Psoas muscle (tissue), 8 donors: ENCODE measurements around the gene R3HDM2. TPM values are rescaled to one million over a fixed set of nuclear protein-coding genes. Genes with fewer than 3 reads are reported as not detected.

Experiments used
- ATAC-seq, 4 donors: fragments of 200-7000 bp; cut with Tn5 transposase; one replicate each; pipeline ENCODE4 v1.9.1; 2020; ENCODE audit warnings: moderate library complexity in 3 of 4, mild to moderate bottlenecking in 2 of 4
- DNase-seq, 2 donors: peaks; one replicate each; pipeline ENCODE4 v3.0.0-alpha.2; 2020
- H3K27ac ChIP-seq: fragments of 200-600 bp; one replicate; pipeline ENCODE4 v1.8.0; 2022
- H3K27me3 ChIP-seq, 3 donors: fragments of 200-600 bp in 1 of 3; one replicate each; pipeline versions ENCODE4 v1.6.1 to v1.8.0; 2013 to 2022; ENCODE audit warnings: low read length in 2 of 3, mild to moderate bottlenecking in 2 of 3, moderate library complexity in 1 of 3; ENCODE audit not compliant: insufficient read depth in 3 of 3
- H3K36me3 ChIP-seq, 2 donors: fragments of 200-600 bp in 1 of 2; one replicate each; pipeline versions ENCODE4 v1.6.1 to v1.8.0; 2013 to 2022; ENCODE audit warnings: low read depth in 1 of 2, mild to moderate bottlenecking in 1 of 2, moderate library complexity in 1 of 2; ENCODE audit not compliant: insufficient read depth in 1 of 2
- H3K4me1 ChIP-seq: fragments of 200-600 bp; one replicate; pipeline ENCODE4 v1.8.0; 2022
- H3K4me3 ChIP-seq: fragments of 200-600 bp; one replicate; pipeline ENCODE4 v1.8.0; 2022; ENCODE audit warnings: mild to moderate bottlenecking
- H3K9me3 ChIP-seq: fragments of 200-600 bp; one replicate; pipeline ENCODE4 v1.8.0; 2022
- WGBS, 3 donors: extraction: QIAGEN DNeasy Blood & Tissue Kit; methylation state at CpG; one replicate each; pipeline versions ENCODE4 v1.1.6 to v1.1.7; 2013; 5-methylcytosine and 5-hydroxymethylcytosine counted together
- intact Hi-C, 2 donors: fragments of 100-400 bp; cut with DNase I; formaldehyde crosslinking; loops; one replicate each; pipeline versions ENCODE4 v1.11.0 to v1.14.2; 2022
- polyA plus RNA-seq, 3 donors: library from polyadenylated mRNA; stranded (reverse); fragments of 200-250 nt; gene quantifications; one replicate each; pipeline ENCODE4 v1.2.3, GENCODE V29; 2013
- total RNA-seq, 4 donors: library from RNA; stranded (reverse); fragmentation: NEBNext Ultra II Directional in 2 of 4; extraction: Animal tissue kit (Norgen Biotek cat#: 25700) in 2 of 4; gene quantifications; one replicate each; pipeline versions ENCODE4 v1.2.1 to v1.2.4, GENCODE V29; 2021 to 2023
- TF ChIP-seq, protein P1 (sequence below): fragments of 200-600 bp; IDR thresholded peaks from one replicate; pipeline ENCODE4 v1.8.0; 2022; ENCODE audit warnings: antibody characterized with exemption
- donor health status: healthy with polysubstance abuse.
- donor health status: DM: no; HTN: no; CAD: no; lungs with moderate emphysema.
- donor health status: Bipolar disorder and iron deficiency.
- donor health status: healthy.
- donor health status: DM: yes; HTN: yes; CAD: no.
- donor health status: DM: no; HTN: no; CAD: no.
- donor health status: DM: no; HTN: no; CAD: no.
- donor health status: DM: yes; HTN: yes; CAD: no.

Gene R3HDM2
- total and polyA plus RNA-seq, 7 donors: 12.1 to 64.9 (median 41.4) TPM

GRCh38 chr12:57222286-57223190 is 208.3 kb downstream of the R3HDM2 start:
- Histone ChIP-seq H3K9me3 (no peaks in the 10 kb centered on the region), H3K4me3 (no peak overlapping the region), H3K27me3 (peaks cover 0 to 85% (median 20%) of the 10 kb centered on the region in 3 donors), H3K36me3 (no peaks in the 10 kb centered on the region), H3K27ac (no peak overlapping the region), H3K4me1 (no peaks in the 10 kb centered on the region)
- TF ChIP-seq, protein P1, sequence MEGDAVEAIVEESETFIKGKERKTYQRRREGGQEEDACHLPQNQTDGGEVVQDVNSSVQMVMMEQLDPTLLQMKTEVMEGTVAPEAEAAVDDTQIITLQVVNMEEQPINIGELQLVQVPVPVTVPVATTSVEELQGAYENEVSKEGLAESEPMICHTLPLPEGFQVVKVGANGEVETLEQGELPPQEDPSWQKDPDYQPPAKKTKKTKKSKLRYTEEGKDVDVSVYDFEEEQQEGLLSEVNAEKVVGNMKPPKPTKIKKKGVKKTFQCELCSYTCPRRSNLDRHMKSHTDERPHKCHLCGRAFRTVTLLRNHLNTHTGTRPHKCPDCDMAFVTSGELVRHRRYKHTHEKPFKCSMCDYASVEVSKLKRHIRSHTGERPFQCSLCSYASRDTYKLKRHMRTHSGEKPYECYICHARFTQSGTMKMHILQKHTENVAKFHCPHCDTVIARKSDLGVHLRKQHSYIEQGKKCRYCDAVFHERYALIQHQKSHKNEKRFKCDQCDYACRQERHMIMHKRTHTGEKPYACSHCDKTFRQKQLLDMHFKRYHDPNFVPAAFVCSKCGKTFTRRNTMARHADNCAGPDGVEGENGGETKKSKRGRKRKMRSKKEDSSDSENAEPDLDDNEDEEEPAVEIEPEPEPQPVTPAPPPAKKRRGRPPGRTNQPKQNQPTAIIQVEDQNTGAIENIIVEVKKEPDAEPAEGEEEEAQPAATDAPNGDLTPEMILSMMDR: no peak
- WGBS, 3 donors: 68 to 73% (median 71%) methylated on average over 9 to 13 of the region's 13 CpGs
- no peak for ATAC-seq
- intact Hi-C loops: no loop called here
- DNase-seq: no peak

- intact Hi-C loops: no loop called here
- Histone ChIP-seq H3K9me3 (no peaks in the 10 kb centered on the region), H3K36me3 (no peaks in the 10 kb centered on the region), H3K27ac (no peak overlapping the region), H3K27me3 (peaks cover 0 to 86% (median 29%) of the 10 kb centered on the region in 3 donors), H3K4me3 (no peak overlapping the region), H3K4me1 (peaks cover 6% of the 10 kb centered on the region)
- no peak for DNase-seq
- ATAC-seq: no peak
- WGBS, 3 donors: 46 to 60% (median 53%) methylated on average over 24 of the region's 24 CpGs
- TF ChIP-seq, protein P1: no peak
Measured at GRCh38 chr12:57221169-57221917, 209.5 kb downstream of the R3HDM2 start.

GRCh38 chr12:57220770-57221168 is 210.1 kb downstream of the R3HDM2 start:
- H3K27ac ChIP-seq: no peak overlapping the region
- TF ChIP-seq, protein P1: no peak
- DNase-seq: no peak
- ATAC-seq: no peak
- intact Hi-C loops: no loop called here
- peaks cover 0 to 87% (median 33%) of the 10 kb centered on the region in 3 donors for H3K27me3 ChIP-seq
- 75 to 88% (median 78%) methylated on average over 1 of the region's 1 CpG for WGBS, 3 donors
- no peaks in the 10 kb centered on the region for H3K9me3 ChIP-seq
- peaks cover 6% of the 10 kb centered on the region for H3K4me1 ChIP-seq
- H3K36me3 ChIP-seq: no peaks in the 10 kb centered on the region
- no peak overlapping the region for H3K4me3 ChIP-seq

- ATAC-seq (no peak), DNase-seq (no peak)
- Histone ChIP-seq H3K4me3 (no peak overlapping the region), H3K9me3 (no peaks in the 10 kb centered on the region), H3K4me1 (peaks cover 6% of the 10 kb centered on the region), H3K27ac (no peak overlapping the region), H3K36me3 (no peaks in the 10 kb centered on the region), H3K27me3 (peaks cover 0 to 87% (median 33%) of the 10 kb centered on the region in 3 donors)
- intact Hi-C loops: loop anchor here in 1 of 2 donors (10.0 kb wide), 1 partner anchor 245 kb away; no protein-coding TSS in a partner anchor
- 13 to 24% (median 21%) methylated on average over 31 to 38 of the region's 38 CpGs for WGBS, 3 donors
- TF ChIP-seq, protein P1: no peak
Measured at GRCh38 chr12:57219993-57220754, 210.7 kb downstream of the R3HDM2 start.
